Left forelimb (tissue), 1 donor: ENCODE data around the gene MYO1H.
"Not testable (repeated sequence)": the region's sequence is repeated elsewhere in the genome, so short reads cannot be mapped to it uniquely, and the experiment has no call there.

Experiments used
- DNase-seq: peaks from one replicate; pipeline ENCODE4 v3.0.0-alpha.2; 2018; ENCODE audit warnings: low spot score

The MYO1H gene

GRCh38 chr12:109347589-109347988, at the start of gene MYO1H:
Gene MYO1H, plus strand, starts transcription at chr12:109347900. Its CDS starts 61 bp downstream, at chr12:109347961.
- DNase-seq, result no peak

GRCh38 chr12:109299849-109300248, 47.9 kb upstream of the MYO1H start:
- no peak for DNase-seq

- no peak for DNase-seq
Observed at GRCh38 chr12:109301643-109302168, 46.0 kb upstream of the MYO1H start.

GRCh38 chr12:109302358-109302757, 45.3 kb upstream of the MYO1H start:
- no peak for DNase-seq

- DNase-seq, result no peak
Observed at GRCh38 chr12:109302770-109303169, 44.9 kb upstream of the MYO1H start.

GRCh38 chr12:109304485-109304884, 43.2 kb upstream of the MYO1H start:
- no peak for DNase-seq

GRCh38 chr12:109305547-109305946, 42.2 kb upstream of the MYO1H start:
- no peak for DNase-seq

- no peak for DNase-seq
Observed at GRCh38 chr12:109307051-109307450, 40.6 kb upstream of the MYO1H start.

- no peak for DNase-seq
Observed at GRCh38 chr12:109308534-109309380, 38.9 kb upstream of the MYO1H start, which contains the start of gene FOXN4. Gene FOXN4, minus strand, starts transcription at chr12:109309284. Its CDS starts 963 bp downstream, at chr12:109308321.

GRCh38 chr12:109309381-109310246, 38.1 kb upstream of the MYO1H start:
- DNase-seq, result no peak

GRCh38 chr12:109310247-109311125, 37.2 kb upstream of the MYO1H start:
- no peak for DNase-seq

GRCh38 chr12:109321294-109321693, 26.4 kb upstream of the MYO1H start:
- DNase-seq, result not testable (repeated sequence)

GRCh38 chr12:109329003-109329402, 18.7 kb upstream of the MYO1H start:
- no peak for DNase-seq

- DNase-seq, result no peak
Observed at GRCh38 chr12:109329686-109330085, 18.0 kb upstream of the MYO1H start.

- DNase-seq, result no peak
Observed at GRCh38 chr12:109330282-109331230, 17.1 kb upstream of the MYO1H start.

GRCh38 chr12:109331301-109331952, 16.3 kb upstream of the MYO1H start:
- no peak for DNase-seq

GRCh38 chr12:109334887-109335286, 12.8 kb upstream of the MYO1H start:
- no peak for DNase-seq

- no peak for DNase-seq
Observed at GRCh38 chr12:109336593-109336992, 11.1 kb upstream of the MYO1H start.

GRCh38 chr12:109343677-109344076, 4.0 kb upstream of the MYO1H start:
- no peak for DNase-seq

GRCh38 chr12:109345428-109345827, 2.3 kb upstream of the MYO1H start:
- no peak for DNase-seq
